Adrenal gland (tissue), 5 donors: ENCODE results near the gene SERPINE2.

Experiments used
- POLR2A ChIP-seq, 2 donors: fragments of 450-650 bp; IDR thresholded peaks; one replicate each; pipeline ENCODE4 v1.6.1; 2017; ENCODE audit warnings: antibody characterized with exemption in 2 of 2, mild to moderate bottlenecking in 2 of 2, moderate library complexity in 1 of 2
- TF ChIP-seq, protein P1 (sequence below), 6 experiments: fragments of 450-650 bp in 4 of 6; fragments of 200-600 bp in 2 of 6; sonication (generic) in 1 of 6; IDR thresholded peaks; 1 replicate in 5 of 6; 2 replicates in 1 of 6; pipeline versions ENCODE4 v1.5.1 to v1.8.0; 2016 to 2021; ENCODE audit warnings: antibody characterized with exemption in 6 of 6, mild to moderate bottlenecking in 2 of 6, moderate library complexity in 1 of 6
- donor health status: DM: no; HTN: no; CAD: no.

DNA sequence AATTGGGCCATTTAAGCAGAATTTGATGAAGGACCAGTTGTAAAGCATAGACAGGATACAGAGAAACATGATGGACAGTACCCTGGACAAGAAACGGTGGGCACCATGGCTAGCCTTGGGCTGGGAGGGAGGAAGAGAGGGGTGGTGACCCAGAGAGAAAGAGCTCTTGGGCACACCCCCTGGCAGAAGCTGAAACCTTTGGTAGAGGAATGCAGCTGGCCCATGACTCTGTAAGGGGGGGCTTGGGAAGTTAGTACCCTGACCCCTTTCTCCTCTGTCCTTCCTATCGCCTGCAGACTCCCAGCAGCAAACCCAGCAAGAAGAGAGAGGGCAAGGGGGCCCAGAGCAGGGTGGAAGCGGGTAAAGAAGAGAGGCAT lies 49.2 kb downstream of the SERPINE2 start:
- TF ChIP-seq, protein P1, sequence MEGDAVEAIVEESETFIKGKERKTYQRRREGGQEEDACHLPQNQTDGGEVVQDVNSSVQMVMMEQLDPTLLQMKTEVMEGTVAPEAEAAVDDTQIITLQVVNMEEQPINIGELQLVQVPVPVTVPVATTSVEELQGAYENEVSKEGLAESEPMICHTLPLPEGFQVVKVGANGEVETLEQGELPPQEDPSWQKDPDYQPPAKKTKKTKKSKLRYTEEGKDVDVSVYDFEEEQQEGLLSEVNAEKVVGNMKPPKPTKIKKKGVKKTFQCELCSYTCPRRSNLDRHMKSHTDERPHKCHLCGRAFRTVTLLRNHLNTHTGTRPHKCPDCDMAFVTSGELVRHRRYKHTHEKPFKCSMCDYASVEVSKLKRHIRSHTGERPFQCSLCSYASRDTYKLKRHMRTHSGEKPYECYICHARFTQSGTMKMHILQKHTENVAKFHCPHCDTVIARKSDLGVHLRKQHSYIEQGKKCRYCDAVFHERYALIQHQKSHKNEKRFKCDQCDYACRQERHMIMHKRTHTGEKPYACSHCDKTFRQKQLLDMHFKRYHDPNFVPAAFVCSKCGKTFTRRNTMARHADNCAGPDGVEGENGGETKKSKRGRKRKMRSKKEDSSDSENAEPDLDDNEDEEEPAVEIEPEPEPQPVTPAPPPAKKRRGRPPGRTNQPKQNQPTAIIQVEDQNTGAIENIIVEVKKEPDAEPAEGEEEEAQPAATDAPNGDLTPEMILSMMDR (IDR thresholded peaks at IDR 0.05) = no peak
- TF ChIP-seq POLR2A (IDR thresholded peaks at IDR 0.05) = no peak
